Heart left ventricle (tissue), 13 donors: Measurements from ENCODE around the gene CCDC190.

Experiments used
- POLR2A ChIP-seq, 2 donors: fragments of 450-650 bp; IDR thresholded peaks; one replicate each; pipeline ENCODE4 v1.6.1; 2017; ENCODE audit warnings: antibody characterized with exemption in 2 of 2, mild to moderate bottlenecking in 2 of 2, moderate library complexity in 2 of 2
- TF ChIP-seq, protein P1 (sequence below), 12 donors: fragments of 200-600 bp; sonication (generic) in 4 of 12; IDR thresholded peaks; one replicate each; pipeline versions ENCODE4 v1.5.0 to v1.8.0; 2018 to 2022; ENCODE audit warnings: antibody characterized with exemption in 12 of 12, mild to moderate bottlenecking in 5 of 12
- donor health status: ischemic (EF 13 %, LVEDD 7.1; RV severe dilation, severe dysfunction).
- donor health status: DM: no; HTN: yes; CAD: no.
- donor health status: DM: no; HTN: no; CAD: no.
- donor health status: ischemic (EF 25% LVEDD 6.9; RV normal size, moderate dysfunction).
- donor health status: ischemic (EF 25% LVEDD 5.7; RV mildly dilated, moderate dysfunction).
- donor health status: ischemic (EF 35%, LVEDD 5.7; RV mildly dilated, moderate dysfunction).
- donor health status: nonischemic (EF 11% LVEDD 7.7; RV severe dilation, severe dysfunction).
- donor health status: DM: yes; HTN: yes; CAD: no.
- donor health status: PGD.
- donor health status: ischemic (EF 29% LVEDD 5.4; RV normal size, mild dysfunction).
- donor health status: nonischemic (EF 23%, LVEDD 6.1; RV moderate dilation, normal function).

DNA sequence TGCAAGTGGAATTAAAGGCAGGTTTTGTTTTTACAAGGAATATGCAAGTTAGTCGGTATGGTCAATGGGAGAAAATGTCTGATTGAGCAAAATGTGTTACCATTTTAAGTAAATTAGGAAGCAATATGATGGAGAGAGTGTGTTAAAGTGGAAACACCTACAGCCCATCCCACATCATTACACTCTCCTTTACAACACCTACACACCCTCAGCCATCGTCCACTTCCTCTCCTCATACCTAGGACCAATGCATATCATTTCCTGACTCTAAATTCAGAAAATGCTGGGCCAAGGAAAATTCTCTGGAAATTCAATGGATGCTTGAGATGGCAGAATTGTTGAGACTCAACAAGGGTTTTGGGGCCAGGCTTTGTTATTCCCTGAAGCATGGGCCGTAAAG, 16.4 kb upstream of the CCDC190 start:
- TF ChIP-seq, protein P1, sequence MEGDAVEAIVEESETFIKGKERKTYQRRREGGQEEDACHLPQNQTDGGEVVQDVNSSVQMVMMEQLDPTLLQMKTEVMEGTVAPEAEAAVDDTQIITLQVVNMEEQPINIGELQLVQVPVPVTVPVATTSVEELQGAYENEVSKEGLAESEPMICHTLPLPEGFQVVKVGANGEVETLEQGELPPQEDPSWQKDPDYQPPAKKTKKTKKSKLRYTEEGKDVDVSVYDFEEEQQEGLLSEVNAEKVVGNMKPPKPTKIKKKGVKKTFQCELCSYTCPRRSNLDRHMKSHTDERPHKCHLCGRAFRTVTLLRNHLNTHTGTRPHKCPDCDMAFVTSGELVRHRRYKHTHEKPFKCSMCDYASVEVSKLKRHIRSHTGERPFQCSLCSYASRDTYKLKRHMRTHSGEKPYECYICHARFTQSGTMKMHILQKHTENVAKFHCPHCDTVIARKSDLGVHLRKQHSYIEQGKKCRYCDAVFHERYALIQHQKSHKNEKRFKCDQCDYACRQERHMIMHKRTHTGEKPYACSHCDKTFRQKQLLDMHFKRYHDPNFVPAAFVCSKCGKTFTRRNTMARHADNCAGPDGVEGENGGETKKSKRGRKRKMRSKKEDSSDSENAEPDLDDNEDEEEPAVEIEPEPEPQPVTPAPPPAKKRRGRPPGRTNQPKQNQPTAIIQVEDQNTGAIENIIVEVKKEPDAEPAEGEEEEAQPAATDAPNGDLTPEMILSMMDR (IDR thresholded peaks at IDR 0.05), result no peak
- TF ChIP-seq POLR2A (IDR thresholded peaks at IDR 0.05), result no peak
